GM21529 (cell line): ENCODE measurements around the gene SRP72.
"Not testable (repeated sequence)": the region's sequence is repeated elsewhere in the genome, so short reads cannot be mapped to it uniquely, and the experiment has no call there.

Source experiments
- ATAC-seq: cut with Tn5 transposase; IDR thresholded peaks from one replicate; pipeline ENCODE4 v1.9.1; 2021; ENCODE audit not compliant: unreplicated experiment

SRP72 gene, protein sequence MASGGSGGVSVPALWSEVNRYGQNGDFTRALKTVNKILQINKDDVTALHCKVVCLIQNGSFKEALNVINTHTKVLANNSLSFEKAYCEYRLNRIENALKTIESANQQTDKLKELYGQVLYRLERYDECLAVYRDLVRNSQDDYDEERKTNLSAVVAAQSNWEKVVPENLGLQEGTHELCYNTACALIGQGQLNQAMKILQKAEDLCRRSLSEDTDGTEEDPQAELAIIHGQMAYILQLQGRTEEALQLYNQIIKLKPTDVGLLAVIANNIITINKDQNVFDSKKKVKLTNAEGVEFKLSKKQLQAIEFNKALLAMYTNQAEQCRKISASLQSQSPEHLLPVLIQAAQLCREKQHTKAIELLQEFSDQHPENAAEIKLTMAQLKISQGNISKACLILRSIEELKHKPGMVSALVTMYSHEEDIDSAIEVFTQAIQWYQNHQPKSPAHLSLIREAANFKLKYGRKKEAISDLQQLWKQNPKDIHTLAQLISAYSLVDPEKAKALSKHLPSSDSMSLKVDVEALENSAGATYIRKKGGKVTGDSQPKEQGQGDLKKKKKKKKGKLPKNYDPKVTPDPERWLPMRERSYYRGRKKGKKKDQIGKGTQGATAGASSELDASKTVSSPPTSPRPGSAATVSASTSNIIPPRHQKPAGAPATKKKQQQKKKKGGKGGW

DNA sequence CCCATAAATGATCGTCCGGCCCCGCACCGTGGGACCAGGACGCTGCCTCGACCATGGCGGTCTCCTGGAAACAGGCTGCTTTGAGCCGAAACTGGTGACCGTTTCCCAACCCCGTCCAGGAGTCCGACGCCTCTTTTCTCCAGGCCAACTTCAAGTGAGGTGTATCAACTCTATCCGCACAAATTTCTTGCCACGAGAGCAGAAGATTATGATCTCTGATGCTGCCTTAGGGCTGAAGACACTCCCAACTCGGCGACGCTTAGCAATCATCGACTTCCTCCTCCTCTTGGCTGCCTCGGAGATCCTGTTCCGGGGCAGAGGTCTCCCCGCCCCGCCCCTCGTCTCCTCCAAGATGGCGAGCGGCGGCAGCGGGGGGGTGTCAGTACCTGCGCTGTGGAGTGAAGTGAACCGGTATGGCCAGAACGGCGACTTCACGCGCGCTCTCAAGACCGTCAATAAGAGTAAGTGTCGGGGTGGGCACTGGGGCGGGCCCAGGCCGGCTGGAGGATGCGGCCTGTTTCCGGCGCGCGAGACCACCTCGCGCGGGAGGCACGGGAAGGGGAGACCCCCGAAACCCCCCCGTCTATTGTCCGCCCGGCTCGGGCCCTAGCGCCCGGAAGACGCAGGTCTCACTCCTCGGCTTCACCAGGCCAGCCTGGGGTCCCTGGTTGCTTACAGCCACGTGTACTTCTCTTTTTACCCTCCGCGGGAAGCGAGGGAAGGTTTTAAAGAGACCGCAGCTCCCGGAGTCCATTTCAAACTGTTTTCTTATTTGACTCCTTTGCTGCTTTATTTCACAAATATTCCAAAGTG is at the start of gene SRP72:
TSS of gene SRP72 (plus strand) at position 334 of the 813 bp plus-strand sequence. CDS start at position 353, 19 bp downstream.
- peak; percentile 95 for ATAC-seq

DNA sequence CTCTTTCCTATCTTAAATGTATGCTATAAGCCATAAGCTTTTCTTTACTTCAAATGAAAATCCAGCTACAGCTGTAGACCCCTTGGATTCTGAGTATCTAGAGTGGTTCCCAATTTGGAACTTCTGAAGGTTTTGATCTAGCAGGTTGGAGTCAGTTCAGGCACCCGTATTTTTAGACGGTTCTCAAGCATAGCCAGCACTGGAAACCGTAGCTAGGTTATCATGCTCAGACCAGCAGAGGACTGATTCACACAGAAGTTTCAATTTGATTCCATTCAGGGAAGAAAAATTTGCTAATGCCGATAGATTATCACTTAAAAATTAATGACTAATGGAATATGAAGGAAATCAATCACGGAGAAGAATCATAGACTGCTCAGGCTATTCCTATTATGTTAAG is 43.2 kb upstream of the SRP72 start:
- no peak for ATAC-seq

DNA sequence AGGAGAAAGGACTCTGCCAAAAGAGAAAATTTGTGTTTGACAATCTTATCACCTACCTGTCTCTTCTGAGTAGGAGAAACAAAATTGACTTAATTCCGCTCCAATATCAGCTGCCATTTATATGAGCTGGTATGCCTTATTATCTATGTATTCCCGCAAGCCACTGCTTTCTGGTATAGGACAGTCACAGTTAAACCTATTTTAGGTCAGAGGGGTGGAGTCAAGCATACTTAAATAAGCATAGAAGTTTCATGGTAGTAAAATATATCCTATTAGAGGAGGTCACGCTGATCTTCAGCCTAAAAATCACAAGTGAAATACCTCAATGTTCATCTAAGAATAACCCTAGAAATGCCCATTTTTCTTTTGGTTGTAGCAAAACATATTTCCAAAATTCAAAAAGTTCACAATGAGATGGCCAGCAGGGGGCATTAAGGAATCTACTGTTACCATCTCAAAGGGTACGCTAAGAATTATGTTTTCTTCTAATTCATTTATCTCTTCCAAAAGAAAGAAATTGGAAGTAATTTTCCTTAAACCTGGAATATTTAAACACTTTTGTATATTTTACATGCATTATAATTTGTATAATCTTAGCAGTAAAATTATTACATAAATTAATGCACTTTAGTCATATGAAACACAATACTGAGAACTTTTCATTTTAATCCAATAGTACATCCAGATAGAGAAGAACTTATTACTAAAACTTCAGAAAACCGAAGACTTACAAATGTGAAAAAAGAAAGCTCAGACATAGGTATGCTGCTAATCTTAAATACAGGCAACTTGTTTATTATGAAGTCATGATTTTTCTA is 42.5 kb upstream of the SRP72 start:
- ATAC-seq, result no peak

DNA sequence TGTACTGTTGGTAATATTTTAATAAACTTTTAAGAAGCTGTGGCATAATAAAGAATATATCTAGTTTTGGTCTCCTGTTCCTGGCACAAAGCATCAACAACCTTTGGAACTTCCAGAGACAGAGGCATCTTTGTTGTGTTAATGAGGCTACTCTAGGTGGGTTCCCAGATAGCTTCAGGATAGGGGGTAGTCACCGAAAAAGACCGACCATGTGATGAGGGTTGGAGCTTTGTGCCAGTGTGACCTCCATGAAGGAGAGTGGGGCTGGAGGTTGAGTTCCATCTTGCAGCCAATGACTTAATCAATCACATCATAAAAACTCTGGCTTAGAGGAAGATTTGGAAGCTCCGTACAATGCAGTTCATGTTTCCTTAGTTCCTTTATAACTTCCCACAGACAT is 41.9 kb upstream of the SRP72 start:
- ATAC-seq, result no peak

DNA sequence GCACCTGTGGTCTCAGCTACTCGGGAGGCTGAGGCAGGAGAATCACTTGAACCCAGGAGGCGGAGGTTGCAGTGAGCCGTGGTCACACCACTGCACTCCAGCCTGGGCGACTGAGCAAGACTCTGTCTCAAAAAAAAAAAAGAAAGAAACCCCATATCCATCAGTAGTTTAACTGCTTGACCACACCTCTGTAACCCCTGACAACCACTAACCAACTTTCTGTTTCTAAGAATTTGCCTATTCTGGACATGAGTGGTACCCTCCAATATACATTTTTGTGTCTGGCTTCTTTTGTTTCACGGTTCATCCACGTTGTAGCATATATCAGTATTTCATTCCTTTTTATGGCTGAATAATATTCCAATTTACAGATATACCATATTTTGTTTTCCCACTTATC is 41.1 kb upstream of the SRP72 start:
- peak; percentile 86 for ATAC-seq

DNA sequence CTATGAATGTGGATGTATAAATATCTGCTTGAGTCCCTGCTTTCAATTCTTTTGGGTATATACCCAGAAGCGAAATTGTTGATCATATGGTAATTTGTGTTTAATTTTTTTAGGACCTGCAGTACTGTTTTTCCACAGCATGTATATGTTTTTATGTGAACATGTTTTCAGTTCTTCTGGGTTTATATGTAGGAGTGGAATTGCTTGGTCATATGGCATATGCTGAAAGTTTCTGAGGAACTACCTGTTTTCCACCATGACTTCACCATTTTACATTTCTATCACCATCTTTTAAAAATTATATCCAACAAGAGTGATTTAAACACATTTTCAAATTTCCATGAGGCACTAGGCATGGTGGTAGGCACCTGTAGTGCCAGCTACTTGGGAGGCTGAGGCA is 40.2 kb upstream of the SRP72 start:
- no peak for ATAC-seq

DNA sequence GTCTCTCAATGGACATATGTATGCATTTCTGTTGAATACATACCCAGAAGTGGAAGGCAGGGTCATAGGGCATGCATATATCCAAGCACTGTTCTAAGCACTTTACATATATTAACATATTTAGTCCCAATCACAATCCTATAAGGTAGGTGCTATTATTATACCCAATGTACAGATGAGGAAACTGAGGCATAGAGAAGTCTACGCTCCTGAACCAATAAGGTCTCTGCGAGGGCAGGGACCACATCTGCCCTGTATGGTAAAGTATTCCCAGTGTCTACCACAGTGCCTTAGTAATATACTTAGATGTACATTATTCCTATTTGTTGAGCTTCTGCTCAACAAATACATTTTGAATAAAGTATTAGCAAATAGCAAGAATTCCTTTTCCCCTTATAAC is 37.2 kb upstream of the SRP72 start:
- no peak for ATAC-seq

DNA sequence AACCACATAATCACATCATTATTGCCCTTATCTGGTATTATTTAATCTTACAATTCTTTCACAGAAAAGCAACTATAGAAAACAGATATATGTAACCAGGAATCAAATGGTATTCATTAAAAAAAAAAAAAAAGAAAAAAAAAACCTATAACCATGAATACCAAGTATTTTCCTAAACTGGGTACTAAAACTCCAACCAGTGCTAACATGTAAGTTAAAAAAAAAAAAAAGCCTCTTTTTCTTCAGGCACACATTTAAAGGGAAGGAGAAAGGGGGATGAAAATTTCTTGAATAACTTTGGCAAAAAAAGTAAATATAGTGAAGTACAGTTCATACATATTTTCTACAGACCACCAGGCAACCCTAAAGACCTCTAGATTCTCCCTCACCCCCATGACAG is 34.1 kb upstream of the SRP72 start:
- ATAC-seq, result no peak

DNA sequence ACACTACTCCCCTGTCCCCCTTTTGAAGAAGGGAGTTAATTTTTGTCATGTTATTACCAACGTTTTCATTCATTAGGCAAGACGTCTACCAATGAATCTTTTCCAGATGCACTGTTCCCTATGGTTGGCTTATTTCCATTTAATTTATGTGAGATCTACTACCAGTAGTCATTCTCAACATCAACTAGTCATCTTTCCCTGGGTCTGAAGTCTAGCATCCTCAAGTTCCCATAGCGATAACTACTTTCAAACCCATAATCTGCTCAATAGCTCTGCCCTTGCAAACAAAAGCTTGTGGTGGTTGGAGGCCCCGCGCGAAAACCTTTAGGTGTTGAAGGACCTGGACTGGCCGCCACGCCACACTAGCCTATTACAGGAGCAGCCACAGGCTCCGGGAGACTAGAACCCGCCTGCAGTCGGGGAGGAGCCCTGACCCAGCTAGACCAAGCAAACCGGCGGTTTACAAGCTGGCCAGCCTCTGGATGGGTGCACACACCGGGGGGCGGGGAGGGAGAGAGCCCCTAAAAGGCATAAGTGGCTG is 32.7 kb upstream of the SRP72 start:
- ATAC-seq, result peak; percentile 15

DNA sequence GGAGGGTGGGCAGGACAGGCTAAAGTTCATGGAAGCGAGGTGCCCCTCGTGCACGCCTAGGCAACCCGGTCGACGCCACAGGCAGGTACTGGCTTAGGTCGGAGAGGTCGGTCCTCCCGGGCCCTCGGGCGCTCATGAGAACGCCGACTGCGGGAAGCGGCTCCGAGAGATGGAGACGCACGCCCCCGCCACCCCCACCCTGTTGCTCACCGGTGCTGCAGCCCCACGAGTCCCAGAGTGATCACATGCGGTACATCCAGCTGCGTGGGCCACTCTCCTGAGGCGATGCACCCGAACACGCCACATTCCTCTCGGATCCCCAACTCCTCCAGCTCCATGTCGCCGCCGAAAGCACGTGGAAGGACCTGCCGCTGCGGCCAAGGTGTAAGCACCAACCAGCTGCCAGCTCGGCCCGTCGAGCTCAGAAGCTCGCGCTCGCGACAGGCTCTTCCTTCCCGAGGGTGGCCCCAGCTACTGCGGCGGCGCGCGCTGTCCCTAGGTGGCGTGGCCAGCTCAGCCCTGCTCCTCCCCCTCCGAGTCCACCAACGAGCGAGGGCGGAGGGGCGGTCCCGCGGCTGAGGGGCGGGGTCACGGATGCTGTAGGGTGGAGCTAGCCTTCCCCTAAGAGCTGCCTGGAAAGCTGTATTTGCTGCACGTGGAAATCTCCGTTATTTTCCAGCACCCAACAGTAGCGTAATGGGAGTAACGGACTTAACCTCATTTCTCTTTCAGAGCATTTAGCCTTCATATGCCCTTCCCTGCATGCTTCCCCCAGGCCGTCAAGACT is 32.1 kb upstream of the SRP72 start, which contains the start of gene PPAT:
TSS of gene PPAT (minus strand) at position 476 of the 787 bp plus-strand sequence. CDS start at position 338, 138 bp downstream.
- peak; percentile 75 for ATAC-seq

DNA sequence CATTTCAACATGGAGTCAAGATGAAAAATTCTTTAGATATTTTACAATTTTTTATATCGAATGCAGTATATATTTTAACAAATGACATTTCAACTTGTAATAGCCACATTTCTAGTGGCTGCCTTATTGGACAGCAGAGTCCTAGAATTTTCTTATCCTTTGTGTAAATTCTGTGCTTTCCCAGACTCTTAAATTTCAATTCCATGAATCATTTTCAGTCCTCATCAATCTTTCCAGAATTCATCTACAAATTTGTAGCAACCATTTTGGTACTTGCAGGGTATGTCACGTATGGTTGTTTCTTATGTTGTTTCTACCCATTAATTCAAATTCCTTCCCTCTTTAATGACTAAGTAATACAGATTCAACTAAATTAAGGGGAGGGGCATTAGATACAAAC is 28.7 kb upstream of the SRP72 start:
- ATAC-seq, result no peak

DNA sequence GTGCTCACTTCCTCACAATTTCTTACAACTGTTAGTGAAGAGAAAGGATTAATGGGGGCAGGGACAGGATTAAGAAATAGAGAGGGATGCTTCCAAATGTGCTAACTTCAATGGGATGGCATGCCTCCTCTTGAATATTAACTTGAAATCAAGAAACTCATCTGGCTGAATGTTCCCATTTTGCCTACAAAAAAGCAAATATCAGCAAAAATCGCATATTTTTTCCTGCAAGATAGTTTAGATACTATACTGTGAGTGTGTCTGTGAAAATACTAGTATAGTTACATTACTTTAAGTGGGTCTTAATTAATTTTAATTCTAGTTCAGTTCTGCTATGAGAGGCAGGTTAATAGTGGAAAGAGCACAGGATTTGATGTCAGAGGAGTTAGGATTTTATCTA is 26.4 kb upstream of the SRP72 start:
- ATAC-seq, result no peak

DNA sequence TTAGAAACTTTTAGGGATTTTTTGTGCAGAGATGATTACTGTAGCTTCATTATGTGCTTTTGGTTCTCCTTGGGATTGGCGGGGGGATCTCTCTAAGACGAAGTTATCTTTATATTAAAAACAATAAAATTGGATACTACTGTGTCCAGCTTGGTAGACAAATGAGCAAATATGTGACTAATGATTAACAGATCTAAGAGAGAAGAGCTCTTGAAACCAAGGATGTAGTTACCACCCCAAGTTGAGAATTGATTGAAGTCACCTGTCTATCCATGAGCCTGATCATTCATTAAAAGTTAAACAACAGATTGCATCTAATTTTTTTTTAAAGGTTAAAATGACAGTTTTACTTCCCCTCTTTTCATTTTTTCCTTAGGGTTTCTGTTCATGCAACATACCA is 22.7 kb upstream of the SRP72 start:
- no peak for ATAC-seq

DNA sequence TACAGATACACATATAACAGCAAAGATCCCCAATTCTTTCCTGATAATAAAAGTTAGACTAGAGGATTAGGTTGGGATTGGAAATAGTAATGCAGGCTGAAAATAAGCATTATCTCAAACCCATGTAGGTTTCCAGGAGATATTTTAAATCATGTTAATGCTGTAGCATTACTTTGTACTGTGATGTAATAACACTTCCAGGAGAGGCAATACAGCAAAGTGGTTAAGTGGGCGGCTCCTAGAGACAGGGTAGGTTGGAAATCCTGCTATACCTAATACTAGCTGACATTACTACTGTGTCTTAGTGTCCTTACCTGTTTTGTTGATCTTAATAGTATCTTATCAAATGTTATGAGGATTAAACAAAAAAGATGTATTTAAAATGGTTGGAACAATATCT is 21.7 kb upstream of the SRP72 start:
- no peak for ATAC-seq

DNA sequence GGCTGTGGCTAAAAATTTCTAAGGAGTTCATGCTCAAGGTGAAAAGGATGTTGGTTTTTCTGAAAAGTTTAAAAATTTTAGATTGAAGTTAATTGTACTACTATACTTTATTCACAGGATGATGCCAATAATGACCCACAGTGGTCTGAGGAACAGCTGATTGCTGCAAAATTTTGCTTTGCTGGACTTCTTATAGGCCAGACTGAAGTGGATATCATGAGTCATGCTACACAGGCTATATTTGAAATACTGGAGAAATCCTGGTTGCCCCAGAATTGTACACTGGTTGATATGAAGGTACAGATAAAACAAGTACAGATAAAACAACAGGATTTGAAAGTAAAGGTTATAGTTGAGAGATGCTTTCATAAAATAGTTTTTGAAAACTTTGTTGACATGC is 19.1 kb upstream of the SRP72 start:
- no peak for ATAC-seq

DNA sequence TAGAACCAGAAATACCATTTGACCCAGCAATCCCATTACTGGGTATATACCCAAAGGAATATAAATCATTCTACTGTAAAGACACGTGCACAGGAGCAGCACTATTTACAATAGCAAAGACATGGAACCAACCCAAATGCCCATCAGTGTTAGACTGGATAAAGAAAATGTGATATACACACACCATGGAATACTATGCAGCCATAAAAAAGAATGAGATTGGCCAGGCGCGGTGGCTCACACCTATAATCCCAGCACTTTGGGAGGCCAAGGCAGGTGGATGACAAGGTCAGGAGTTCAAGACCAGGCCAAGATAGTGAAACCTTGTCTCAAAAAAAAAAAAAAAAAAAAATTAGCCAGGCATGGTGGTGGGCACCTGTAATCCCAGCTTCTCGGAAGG is 17.9 kb upstream of the SRP72 start:
- not testable (repeated sequence) for ATAC-seq

DNA sequence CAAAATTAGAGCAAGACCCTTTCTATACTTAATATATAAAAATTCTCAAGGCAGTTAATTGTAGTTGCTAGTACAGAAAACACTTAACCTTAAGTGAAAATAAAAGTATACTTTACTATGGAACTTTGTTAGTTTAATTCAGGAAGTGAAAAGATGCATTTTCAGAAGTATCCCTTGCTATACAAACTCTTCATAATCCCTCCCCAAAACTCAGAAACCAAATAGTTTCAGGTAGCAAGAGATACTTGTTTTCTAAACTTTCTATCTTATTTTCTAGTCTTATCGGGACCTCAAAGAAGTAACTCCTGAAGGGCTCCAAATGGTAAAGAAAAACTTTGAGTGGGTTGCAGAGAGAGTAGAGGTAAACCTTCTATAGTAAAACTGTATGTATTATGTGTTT is 17.1 kb upstream of the SRP72 start:
- no peak for ATAC-seq

DNA sequence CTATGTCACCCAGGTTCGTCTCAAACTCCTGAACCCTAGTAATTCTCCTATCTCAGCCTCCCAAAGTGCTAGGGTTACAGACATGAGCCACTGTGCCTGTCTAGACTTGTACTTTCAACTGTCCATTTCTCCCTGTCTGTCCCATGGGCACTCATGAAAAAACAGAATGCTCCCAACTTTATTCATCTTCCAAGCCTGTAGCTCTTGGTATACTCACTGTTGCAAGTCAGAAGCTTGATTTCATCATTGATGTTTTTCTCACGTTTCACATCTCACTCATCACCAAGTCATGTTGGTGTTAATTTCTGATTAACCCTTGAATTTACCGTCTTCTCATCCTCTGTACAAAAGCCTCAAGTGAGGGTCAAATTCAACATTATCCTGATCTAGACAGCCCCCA is 7.3 kb upstream of the SRP72 start:
- ATAC-seq, result no peak

DNA sequence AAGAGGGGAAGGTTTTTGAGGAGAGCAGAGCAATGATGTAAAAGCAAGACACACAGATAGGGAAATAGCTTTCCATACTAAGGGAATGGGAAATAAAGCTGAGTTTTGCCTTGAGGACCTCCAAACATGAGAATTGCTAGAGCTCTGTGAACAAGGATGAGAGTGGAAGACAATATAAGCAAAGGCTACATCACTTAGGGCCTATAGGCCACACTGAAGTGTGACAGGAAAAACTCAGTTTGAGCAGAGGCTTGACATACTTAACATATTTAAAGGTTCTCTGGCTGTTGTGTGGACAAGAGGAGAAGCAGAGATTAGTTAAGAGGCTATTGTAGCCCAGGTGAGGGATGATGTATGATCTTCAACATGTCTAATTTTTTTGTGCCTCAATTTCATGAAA is 5.3 kb upstream of the SRP72 start:
- no peak for ATAC-seq

DNA sequence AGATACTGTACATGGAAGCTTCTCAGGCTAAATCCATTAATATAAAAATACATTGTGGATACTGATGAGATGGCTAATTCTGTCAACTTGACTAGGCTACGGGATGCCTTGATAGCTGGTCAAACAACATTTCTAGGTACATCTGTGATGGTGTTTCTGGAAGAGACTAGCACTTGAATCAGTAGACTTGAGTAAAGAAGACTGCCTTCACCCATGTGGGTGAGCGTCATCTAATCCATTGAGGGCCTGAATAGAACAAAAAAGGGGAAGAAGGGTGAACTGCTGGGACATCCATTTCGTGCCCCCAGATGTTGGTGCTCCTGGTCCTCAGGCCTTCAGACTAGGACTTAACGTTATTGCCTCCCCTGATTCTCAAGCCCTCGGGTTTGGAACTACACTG is 3.7 kb upstream of the SRP72 start:
- no peak for ATAC-seq
